Measurements from ENCODE around the gene PHF21A.

PHF21A gene

DNA sequence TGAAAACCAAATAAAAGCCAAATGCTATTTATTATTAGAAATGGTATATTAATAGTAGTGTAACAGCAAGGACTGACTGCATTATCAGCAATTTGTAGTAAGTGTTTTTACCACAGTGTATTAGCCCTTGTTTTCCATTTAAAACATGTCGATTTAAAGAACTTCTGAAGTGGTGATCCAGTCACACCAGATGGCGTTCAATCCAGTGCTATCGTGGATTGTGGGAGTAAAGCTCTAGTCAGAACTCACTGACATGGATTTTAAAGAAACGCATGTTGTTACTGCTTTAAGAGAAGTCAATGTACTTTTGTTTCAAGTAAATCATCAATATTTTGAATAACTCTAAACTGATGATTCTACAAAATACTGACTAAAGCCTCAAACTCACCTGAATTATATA is 147.7 kb downstream of the PHF21A start:
- no peak for DNase-seq

- DNase-seq = no peak
Measured at GRCh38 chr11:45968901-45969300, 152.4 kb downstream of the PHF21A start.

- no peak for DNase-seq
Measured at GRCh38 chr11:45967506-45967905, 153.7 kb downstream of the PHF21A start.

DNA sequence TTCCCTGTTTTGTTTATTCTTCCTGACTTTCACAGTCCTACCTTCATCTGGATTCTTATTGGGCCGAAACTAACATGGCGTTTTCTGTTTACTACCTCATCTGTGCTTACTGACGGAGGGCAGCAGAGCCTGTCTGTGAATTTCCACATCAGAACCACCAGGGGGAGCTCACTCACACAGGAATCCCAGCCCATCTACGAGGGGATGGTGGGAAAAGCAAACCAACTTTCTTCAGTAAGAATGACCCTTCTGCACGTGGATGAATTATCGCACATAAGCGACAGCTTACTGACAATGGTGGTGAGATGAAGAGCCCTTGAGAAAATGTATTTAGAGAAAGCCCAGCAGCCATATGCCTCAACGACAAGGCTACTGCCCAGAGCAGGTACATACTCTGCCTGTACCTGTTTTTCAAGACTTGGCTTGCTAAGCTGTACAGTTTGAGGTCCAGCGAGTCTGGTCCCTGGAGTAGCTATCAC is 156.3 kb downstream of the PHF21A start:
- DNase-seq = peak; percentile 58

- no peak for DNase-seq
Measured at GRCh38 chr11:45961751-45962240, 159.5 kb downstream of the PHF21A start.

GRCh38 chr11:45960387-45961095 is 160.7 kb downstream of the PHF21A start:
- DNase-seq = no peak

DNA sequence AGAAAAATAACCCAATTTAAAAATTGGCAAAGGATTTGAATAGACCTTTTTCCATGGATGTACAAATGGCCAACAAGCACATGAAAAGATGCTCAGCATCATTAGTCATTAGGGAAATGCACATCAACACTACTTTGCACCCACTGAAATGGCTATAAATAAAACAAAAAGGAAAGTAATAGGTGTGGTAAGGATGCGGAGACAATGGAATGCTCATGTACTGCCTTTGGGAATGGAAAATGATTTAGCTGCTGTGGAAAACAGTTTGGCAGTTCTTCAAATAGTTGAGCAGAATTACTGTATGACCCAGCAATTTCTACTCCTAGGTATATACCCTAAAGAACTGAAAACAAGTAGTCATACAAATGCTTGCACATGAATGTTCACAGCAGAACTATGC is 161.4 kb downstream of the PHF21A start:
- no peak for DNase-seq

DNA sequence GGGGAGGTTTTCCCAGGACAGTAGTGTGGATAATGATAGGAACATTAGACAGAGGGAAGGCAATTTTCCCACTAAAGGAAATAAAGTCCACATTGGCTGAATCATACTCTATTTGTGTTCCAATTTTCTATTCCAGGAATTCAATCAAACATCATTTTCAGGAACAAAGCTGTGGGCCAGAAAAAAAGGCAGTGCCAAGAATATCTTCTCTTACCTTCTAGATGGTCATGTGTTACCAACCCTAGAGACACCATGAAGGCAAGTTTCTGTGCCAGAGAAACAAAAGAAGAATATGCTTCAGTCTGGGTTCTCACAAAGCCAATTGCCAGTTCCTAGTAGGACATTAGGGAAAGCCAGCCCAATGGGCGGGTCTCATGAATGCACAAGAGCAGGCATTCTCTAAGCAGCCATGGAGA is 171.3 kb downstream of the PHF21A start:
- DNase-seq = no peak

DNA sequence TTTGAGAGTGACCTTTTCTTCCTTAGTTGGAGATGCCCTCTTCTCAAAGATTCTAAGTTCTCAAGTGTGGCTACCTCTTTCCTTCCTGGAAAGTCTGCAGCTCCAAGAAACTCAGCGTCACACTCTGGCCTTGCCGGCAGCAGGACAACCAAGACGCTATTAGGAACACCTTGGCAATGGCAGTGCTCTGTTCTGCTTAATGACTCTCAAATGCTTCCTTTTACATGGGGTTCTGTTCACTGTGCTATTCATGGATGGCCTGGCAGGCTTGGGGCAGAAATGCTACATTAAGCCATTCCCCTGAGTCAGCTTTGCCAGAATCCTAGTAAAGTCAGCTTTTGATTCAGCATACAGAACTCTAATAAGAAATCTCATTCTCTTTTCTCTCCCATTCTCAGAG is 172.9 kb downstream of the PHF21A start:
- no peak for DNase-seq

DNA sequence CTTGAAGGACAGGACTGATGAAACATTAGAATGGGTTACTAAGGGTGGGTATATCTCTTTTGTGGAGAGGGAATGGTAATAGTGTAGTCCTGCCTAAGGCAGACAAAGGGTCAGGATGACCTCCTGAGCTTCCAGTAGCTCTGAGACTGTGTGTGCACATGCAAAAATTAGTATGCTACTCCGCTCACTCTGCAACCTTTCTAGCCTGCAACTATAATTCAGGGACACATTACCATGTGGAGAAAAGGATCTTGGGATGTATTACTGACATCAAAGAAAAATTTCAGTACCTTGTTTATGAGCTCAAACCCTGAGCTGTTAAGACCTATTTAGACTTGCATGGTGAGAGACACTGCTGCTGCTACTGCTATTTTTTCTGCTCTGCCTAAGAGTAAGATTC is 173.4 kb downstream of the PHF21A start:
- DNase-seq = no peak

GRCh38 chr11:45945397-45945999 is 175.8 kb downstream of the PHF21A start:
- DNase-seq = no peak

GRCh38 chr11:45942381-45942780 is 178.9 kb downstream of the PHF21A start:
- DNase-seq = no peak

- DNase-seq = no peak
Measured at GRCh38 chr11:45941285-45941684, 180.0 kb downstream of the PHF21A start.

GRCh38 chr11:45939836-45940235 is 181.4 kb downstream of the PHF21A start:
- no peak for DNase-seq

DNA sequence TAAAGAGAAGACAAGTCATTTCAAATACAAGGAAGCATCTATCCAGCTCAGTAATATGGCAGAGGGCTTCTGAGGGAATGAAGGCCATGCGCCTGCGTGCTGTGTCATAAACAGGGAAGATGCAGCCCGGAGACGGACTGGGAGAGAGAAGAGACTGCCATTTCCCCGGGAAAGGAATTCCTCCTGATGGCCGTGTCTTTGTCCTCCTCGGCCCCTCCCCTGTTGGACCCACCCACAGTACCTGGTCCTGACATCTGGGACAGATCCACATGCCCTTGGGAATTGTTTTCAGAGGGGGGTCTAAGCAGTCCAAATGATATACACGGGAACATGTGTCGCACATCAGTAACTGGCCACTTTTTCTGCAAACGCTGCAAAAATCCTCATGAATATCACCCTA is 183.3 kb downstream of the PHF21A start:
- DNase-seq = no peak

DNA sequence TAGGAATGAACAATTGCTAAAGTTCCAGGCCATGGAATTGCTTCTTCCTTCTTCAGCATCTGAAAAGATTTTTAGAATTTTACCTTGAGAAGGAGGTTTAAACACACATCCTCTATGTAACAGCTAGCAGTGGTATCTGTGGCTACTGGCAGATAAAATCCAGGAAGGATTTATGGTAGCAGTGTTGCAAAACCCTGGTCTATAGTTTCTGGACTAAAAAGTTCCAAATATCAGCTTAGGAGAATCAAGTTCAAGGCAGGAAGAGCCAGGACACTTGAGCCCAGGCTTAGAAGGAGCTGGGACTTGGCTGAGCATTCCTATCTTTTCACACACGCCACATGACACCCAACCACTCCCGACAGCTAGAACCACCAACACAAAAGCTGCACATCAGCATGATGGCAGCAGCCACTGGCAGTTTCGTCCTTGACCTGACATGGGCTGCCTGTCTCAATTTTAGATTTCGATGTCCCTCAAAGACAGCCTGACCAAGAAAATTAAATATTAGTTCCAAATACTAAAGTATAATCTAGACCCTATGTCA is 184.7 kb downstream of the PHF21A start:
- no peak for DNase-seq

GRCh38 chr11:45935349-45936064 is 185.7 kb downstream of the PHF21A start:
- no peak for DNase-seq

GRCh38 chr11:45934580-45935318 is 186.5 kb downstream of the PHF21A start:
- DNase-seq = no peak

DNA sequence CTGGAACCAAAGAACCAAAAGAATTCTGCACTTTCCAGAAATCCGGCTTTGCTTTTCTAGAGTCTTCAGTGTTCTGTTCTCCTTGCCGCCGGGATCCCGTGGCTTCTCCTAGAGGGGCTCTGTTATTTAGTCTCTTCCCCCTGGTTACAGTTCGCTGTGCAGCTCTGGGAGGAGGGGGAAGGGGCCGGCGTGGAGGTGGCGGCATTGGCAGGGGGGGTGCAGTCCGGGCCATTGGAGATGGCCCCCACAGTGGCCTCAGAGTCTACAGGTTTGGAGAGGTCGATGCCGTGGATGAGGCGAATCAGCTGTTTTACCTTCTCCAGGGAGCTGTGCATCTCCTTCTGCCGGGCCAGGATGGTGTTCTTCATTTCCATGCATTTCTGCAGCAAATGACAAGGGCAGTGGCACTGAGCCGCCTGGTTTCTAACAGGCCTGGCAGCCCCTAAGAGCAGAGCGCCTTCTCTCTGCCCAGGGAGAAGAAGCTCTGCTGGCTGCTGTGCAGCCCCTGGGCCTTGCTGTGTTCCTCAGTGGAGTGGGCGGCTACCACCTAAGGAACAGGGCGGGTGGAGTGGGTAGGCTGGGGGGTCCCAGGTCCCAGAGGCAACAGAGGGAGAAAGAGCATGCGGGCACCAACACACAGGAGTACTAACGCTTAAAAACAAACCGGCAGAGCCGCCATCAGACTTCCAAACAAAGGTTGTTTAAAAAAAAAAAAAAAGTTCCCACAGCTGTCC is 187.2 kb downstream of the PHF21A start:
- DNase-seq = no peak

GRCh38 chr11:45933131-45933831 is 188.0 kb downstream of the PHF21A start:
- DNase-seq = no peak

GRCh38 chr11:45932217-45932616 is 189.0 kb downstream of the PHF21A start:
- DNase-seq = no peak
